ENCODE measurements around the gene GDF7.
"Not testable (repeated sequence)": the region's sequence is repeated elsewhere in the genome, so short reads cannot be mapped to it uniquely, and the experiment has no call there.

Gene GDF7

GRCh38 chr2:20707601-20708000 lies 40.7 kb downstream of the GDF7 start:
- no peak for DNase-seq

GRCh38 chr2:20711641-20712040 lies 44.7 kb downstream of the GDF7 start:
- DNase-seq: not testable (repeated sequence)

- DNase-seq: not testable (repeated sequence)
Observed at GRCh38 chr2:20713585-20713984, 46.6 kb downstream of the GDF7 start.

- DNase-seq: not testable (repeated sequence)
Observed at GRCh38 chr2:20714412-20714811, 47.5 kb downstream of the GDF7 start.

GRCh38 chr2:20716164-20716563 lies 49.2 kb downstream of the GDF7 start:
- DNase-seq: not testable (repeated sequence)

GRCh38 chr2:20717641-20718040 lies 50.7 kb downstream of the GDF7 start:
- no peak for DNase-seq

GRCh38 chr2:20722592-20723240 lies 55.8 kb downstream of the GDF7 start:
- no peak for DNase-seq

GRCh38 chr2:20723543-20723942 lies 56.6 kb downstream of the GDF7 start:
- DNase-seq: no peak

GRCh38 chr2:20724500-20725053 lies 57.6 kb downstream of the GDF7 start:
- no peak for DNase-seq

GRCh38 chr2:20725782-20726181 lies 58.8 kb downstream of the GDF7 start:
- DNase-seq: no peak

GRCh38 chr2:20726913-20727312 lies 60.0 kb downstream of the GDF7 start:
- DNase-seq: no peak

GRCh38 chr2:20728114-20728758 lies 61.3 kb downstream of the GDF7 start:
- DNase-seq: no peak

All from stimulated activated CD4-positive, alpha-beta T cell treated with anti-CD3 and anti-CD28 coated beads, Interleukin-4, amount 100 ng/mL, for 24 hours (primary cell).